CD14-positive monocyte (primary cell): ENCODE measurements around the gene FAM117B. TPM values are rescaled to one million over a fixed set of nuclear protein-coding genes. Genes with fewer than 3 reads are reported as not detected.
"Not testable (repeated sequence)": the region's sequence is repeated elsewhere in the genome, so short reads cannot be mapped to it uniquely, and the experiment has no call there.

ENCODE experiments used
- DNase-seq, 3 donors: peaks; one replicate each; pipeline ENCODE4 v3.0.0-alpha.2; 2011 to 2022
- H2AFZ ChIP-seq: 2 replicates; pipeline ENCODE4 v1.6.0; 2012; ENCODE audit warnings: mild to moderate bottlenecking, low read depth, low read length, inconsistent platforms; ENCODE audit not compliant: insufficient read depth, poor library complexity, severe bottlenecking
- H3K27ac ChIP-seq, 2 donors: 1 replicate in 1 of 2; 2 replicates in 1 of 2; pipeline ENCODE4 v1.5.1; 2012 to 2013; ENCODE audit warnings: low read length in 2 of 2, control low read depth in 1 of 2, inconsistent platforms in 1 of 2, low read depth in 1 of 2, mild to moderate bottlenecking in 1 of 2
- H3K27me3 ChIP-seq, 2 donors: one replicate each; pipeline versions ENCODE4 v1.6.0 to v1.6.1; 2011 to 2013; ENCODE audit warnings: low read length in 2 of 2; ENCODE audit not compliant: control insufficient read depth in 2 of 2, insufficient read depth in 2 of 2
- H3K36me3 ChIP-seq, 2 donors: replicated peaks in 1 of 2; 1 replicate in 1 of 2; 2 replicates in 1 of 2; pipeline versions ENCODE4 v1.5.1 to v1.6.1; 2012 to 2013; ENCODE audit warnings: low read length in 2 of 2, control low read depth in 1 of 2, inconsistent platforms in 1 of 2, mild to moderate bottlenecking in 1 of 2; ENCODE audit not compliant: insufficient read depth in 2 of 2, control insufficient read depth in 1 of 2
- H3K4me1 ChIP-seq, 2 donors: 1 replicate in 1 of 2; 2 replicates in 1 of 2; pipeline versions ENCODE4 v1.5.1 to v1.6.1; 2012 to 2013; ENCODE audit warnings: low read length in 2 of 2, control low read depth in 1 of 2, inconsistent platforms in 1 of 2, mild to moderate bottlenecking in 1 of 2, moderate library complexity in 1 of 2; ENCODE audit not compliant: insufficient read depth in 2 of 2, control insufficient read depth in 1 of 2
- H3K4me2 ChIP-seq: replicated peaks from 2 replicates; pipeline ENCODE3; 2012; ENCODE audit warnings: low read length, moderate library complexity, mild to moderate bottlenecking; ENCODE audit not compliant: poor library complexity, severe bottlenecking; ENCODE audit errors: extremely low read depth
- H3K4me3 ChIP-seq, 3 experiments: fragments of 200-600 bp in 1 of 3; sonication (generic) in 1 of 3; replicated peaks in 1 of 3; 1 replicate in 2 of 3; 2 replicates in 1 of 3; pipeline ENCODE4 v1.5.1; 2011 to 2013; ENCODE audit warnings: low read length in 3 of 3, mild to moderate bottlenecking in 3 of 3, control low read depth in 2 of 3, low read depth in 2 of 3, inconsistent platforms in 1 of 3, moderate library complexity in 1 of 3
- H3K79me2 ChIP-seq: 2 replicates; pipeline ENCODE4 v1.6.0; 2012; ENCODE audit warnings: mild to moderate bottlenecking, control low read depth, inconsistent platforms, low read length, moderate library complexity; ENCODE audit not compliant: insufficient read depth
- H3K9ac ChIP-seq: 2 replicates; pipeline ENCODE4 v1.6.0; 2017; ENCODE audit warnings: low read length, mild to moderate bottlenecking; ENCODE audit not compliant: insufficient read depth, poor library complexity, severe bottlenecking
- H3K9me3 ChIP-seq, 2 donors: replicated peaks in 1 of 2; 1 replicate in 1 of 2; 2 replicates in 1 of 2; pipeline versions ENCODE4 v1.5.1 to v1.6.1; 2012 to 2013; ENCODE audit warnings: low read length in 2 of 2, control low read depth in 1 of 2; ENCODE audit not compliant: control insufficient read depth in 1 of 2, insufficient read depth in 1 of 2
- H4K20me1 ChIP-seq: 2 replicates; pipeline ENCODE4 v1.6.0; 2012; ENCODE audit warnings: mild to moderate bottlenecking, low read length, control low read depth, moderate library complexity; ENCODE audit not compliant: insufficient read depth
- H3K27ac Mint-ChIP-seq, 7 donors: one replicate each; pipeline ENCODE4 v1.8.0; 2020; ENCODE audit warnings: mild to moderate bottlenecking in 7 of 7, mixed read lengths in 7 of 7, moderate library complexity in 6 of 7, inconsistent platforms in 2 of 7
- H3K27me3 Mint-ChIP-seq, 3 donors: one replicate each; pipeline ENCODE4 v1.8.0; 2021 to 2022; ENCODE audit warnings: low read depth in 3 of 3, mild to moderate bottlenecking in 3 of 3, mixed read lengths in 3 of 3, moderate library complexity in 3 of 3, inconsistent platforms in 1 of 3
- H3K36me3 Mint-ChIP-seq, 2 donors: one replicate each; pipeline ENCODE4 v1.8.0; 2020; ENCODE audit warnings: mixed read lengths in 2 of 2, inconsistent platforms in 1 of 2, mild to moderate bottlenecking in 1 of 2
- H3K4me1 Mint-ChIP-seq: one replicate; pipeline ENCODE4 v1.8.0; 2020; ENCODE audit warnings: mild to moderate bottlenecking, mixed read lengths
- H3K4me3 Mint-ChIP-seq, 2 donors: one replicate each; pipeline ENCODE4 v1.8.0; 2020; ENCODE audit warnings: mild to moderate bottlenecking in 2 of 2, mixed read lengths in 2 of 2, moderate library complexity in 1 of 2
- H3K9me3 Mint-ChIP-seq, 7 donors: one replicate each; pipeline ENCODE4 v1.8.0; 2020 to 2022; ENCODE audit warnings: mixed read lengths in 7 of 7, mild to moderate bottlenecking in 6 of 7, moderate library complexity in 6 of 7, inconsistent platforms in 2 of 7
- WGBS: methylation state at CpG from one replicate; pipeline ENCODE4 v1.1.5; 2013; ENCODE audit warnings: missing lambda C conversion rate; ENCODE audit not compliant: insufficient coverage; 5-methylcytosine and 5-hydroxymethylcytosine counted together
- intact Hi-C, 2 donors: fragments of 100-400 bp; cut with micrococcal nuclease; formaldehyde crosslinking; loops; one replicate each; pipeline versions ENCODE4 v1.15.0 to v1.15.1; 2023
- polyA plus RNA-seq, 3 donors: library from polyadenylated mRNA; depleted of rRNA in 1 of 3; unstranded in 2 of 3; stranded (reverse) in 1 of 3; fragments of 300-500 nt in 2 of 3; fragments of >200 nt in 1 of 3; fragmentation: Illumina TruSeq in 2 of 3; gene quantifications; 1 replicate in 2 of 3; 2 replicates in 1 of 3; pipeline ENCODE4 v1.2.3, GENCODE V29; 2012 to 2021
- TF ChIP-seq, protein P1 (sequence below): fragments of 200-600 bp; IDR thresholded peaks from one replicate; pipeline ENCODE4 v1.8.0; 2022; ENCODE audit warnings: antibody characterized with exemption, mild to moderate bottlenecking

Gene FAM117B
- polyA plus RNA-seq, 3 donors: 4.6 to 5.5 (median 4.6) TPM

GRCh38 chr2:202704248-202704647 is 69.5 kb downstream of the FAM117B start:
- TF ChIP-seq, protein P1, sequence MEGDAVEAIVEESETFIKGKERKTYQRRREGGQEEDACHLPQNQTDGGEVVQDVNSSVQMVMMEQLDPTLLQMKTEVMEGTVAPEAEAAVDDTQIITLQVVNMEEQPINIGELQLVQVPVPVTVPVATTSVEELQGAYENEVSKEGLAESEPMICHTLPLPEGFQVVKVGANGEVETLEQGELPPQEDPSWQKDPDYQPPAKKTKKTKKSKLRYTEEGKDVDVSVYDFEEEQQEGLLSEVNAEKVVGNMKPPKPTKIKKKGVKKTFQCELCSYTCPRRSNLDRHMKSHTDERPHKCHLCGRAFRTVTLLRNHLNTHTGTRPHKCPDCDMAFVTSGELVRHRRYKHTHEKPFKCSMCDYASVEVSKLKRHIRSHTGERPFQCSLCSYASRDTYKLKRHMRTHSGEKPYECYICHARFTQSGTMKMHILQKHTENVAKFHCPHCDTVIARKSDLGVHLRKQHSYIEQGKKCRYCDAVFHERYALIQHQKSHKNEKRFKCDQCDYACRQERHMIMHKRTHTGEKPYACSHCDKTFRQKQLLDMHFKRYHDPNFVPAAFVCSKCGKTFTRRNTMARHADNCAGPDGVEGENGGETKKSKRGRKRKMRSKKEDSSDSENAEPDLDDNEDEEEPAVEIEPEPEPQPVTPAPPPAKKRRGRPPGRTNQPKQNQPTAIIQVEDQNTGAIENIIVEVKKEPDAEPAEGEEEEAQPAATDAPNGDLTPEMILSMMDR: no peak
- no peaks in the 10 kb centered on the region for H3K4me1 ChIP-seq
- no peaks in the 10 kb centered on the region for H3K27me3 ChIP-seq
- Mint-ChIP-seq H3K27me3 (no peaks in the 10 kb centered on the region), H3K36me3 (peaks cover 7 to 14% of the 10 kb centered on the region in 2 donors), H3K9me3 (peaks cover 0 to 9% (median 0%) of the 10 kb centered on the region in 7 donors), H3K4me3 (no peak overlapping the region), H3K27ac (no peak overlapping the region), H3K4me1 (peaks cover 11% of the 10 kb centered on the region)
- H3K4me2 ChIP-seq: no peak overlapping the region
- no peak overlapping the region for H3K27ac ChIP-seq
- no peak overlapping the region for H3K4me3 ChIP-seq
- peaks cover 89% of the 10 kb centered on the region for H4K20me1 ChIP-seq
- no peak overlapping the region for H3K9ac ChIP-seq
- peaks cover 9% of the 10 kb centered on the region for H3K79me2 ChIP-seq
- no peak for DNase-seq
- no peaks in the 10 kb centered on the region for H3K36me3 ChIP-seq
- intact Hi-C loops: no loop called here
- no peak overlapping the region for H2AFZ ChIP-seq
- H3K9me3 ChIP-seq: no peaks in the 10 kb centered on the region

GRCh38 chr2:202705446-202706020 is 70.8 kb downstream of the FAM117B start:
- no peak overlapping the region for H3K4me3 ChIP-seq
- H3K27ac ChIP-seq: no peak overlapping the region
- Mint-ChIP-seq H3K4me3 (no peak overlapping the region), H3K27ac (no peak overlapping the region), H3K36me3 (peaks cover 7 to 19% of the 10 kb centered on the region in 2 donors), H3K27me3 (no peaks in the 10 kb centered on the region), H3K4me1 (peaks cover 9% of the 10 kb centered on the region), H3K9me3 (peaks cover 0 to 9% (median 0%) of the 10 kb centered on the region in 7 donors)
- TF ChIP-seq, protein P1: no peak
- H3K36me3 ChIP-seq: no peaks in the 10 kb centered on the region
- H2AFZ ChIP-seq: no peak overlapping the region
- no CpG with 5 or more reads among the region's 4 CpGs for WGBS
- H3K9me3 ChIP-seq: no peaks in the 10 kb centered on the region
- no peak overlapping the region for H3K4me2 ChIP-seq
- no peaks in the 10 kb centered on the region for H3K4me1 ChIP-seq
- peaks cover 9% of the 10 kb centered on the region for H3K79me2 ChIP-seq
- no peaks in the 10 kb centered on the region for H3K27me3 ChIP-seq
- H4K20me1 ChIP-seq: peaks cover 85% of the 10 kb centered on the region
- intact Hi-C loops: no loop called here
- no peak for DNase-seq
- no peak overlapping the region for H3K9ac ChIP-seq

GRCh38 chr2:202714971-202715935 is 80.5 kb downstream of the FAM117B start:
- intact Hi-C loops: not testable (repeated sequence)

More at GRCh38 chr2:202714971-202715935, 80.5 kb downstream of the FAM117B start:
- 98% methylated on average over 17 of the region's 64 CpGs for WGBS
- not testable (repeated sequence) for H3K4me1 Mint-ChIP-seq, H2AFZ ChIP-seq, H3K27ac ChIP-seq, H3K4me3 ChIP-seq, H3K27me3 ChIP-seq, H3K9ac ChIP-seq, H3K27ac Mint-ChIP-seq, H3K4me3 Mint-ChIP-seq, DNase-seq, H3K4me2 ChIP-seq, H3K36me3 Mint-ChIP-seq, H3K27me3 Mint-ChIP-seq, H3K4me1 ChIP-seq, H3K36me3 ChIP-seq
- H4K20me1 ChIP-seq: peaks cover 44% of the 10 kb centered on the region
- peaks cover 38% of the 10 kb centered on the region for H3K79me2 ChIP-seq
- H3K9me3 ChIP-seq: peaks cover 12 to 18% of the 10 kb centered on the region in 2 donors
- peaks cover 26 to 43% (median 33%) of the 10 kb centered on the region in 7 donors for H3K9me3 Mint-ChIP-seq
